Measurements from ENCODE around the gene PLXNA4.

The PLXNA4 gene

GRCh38 chr7:132135746-132136385 lies 440.4 kb downstream of the PLXNA4 start:
- no peaks in the 10 kb centered on the region for H3K9me3 ChIP-seq (ENCODE audit: control insufficient read depth, low read length)

DNA sequence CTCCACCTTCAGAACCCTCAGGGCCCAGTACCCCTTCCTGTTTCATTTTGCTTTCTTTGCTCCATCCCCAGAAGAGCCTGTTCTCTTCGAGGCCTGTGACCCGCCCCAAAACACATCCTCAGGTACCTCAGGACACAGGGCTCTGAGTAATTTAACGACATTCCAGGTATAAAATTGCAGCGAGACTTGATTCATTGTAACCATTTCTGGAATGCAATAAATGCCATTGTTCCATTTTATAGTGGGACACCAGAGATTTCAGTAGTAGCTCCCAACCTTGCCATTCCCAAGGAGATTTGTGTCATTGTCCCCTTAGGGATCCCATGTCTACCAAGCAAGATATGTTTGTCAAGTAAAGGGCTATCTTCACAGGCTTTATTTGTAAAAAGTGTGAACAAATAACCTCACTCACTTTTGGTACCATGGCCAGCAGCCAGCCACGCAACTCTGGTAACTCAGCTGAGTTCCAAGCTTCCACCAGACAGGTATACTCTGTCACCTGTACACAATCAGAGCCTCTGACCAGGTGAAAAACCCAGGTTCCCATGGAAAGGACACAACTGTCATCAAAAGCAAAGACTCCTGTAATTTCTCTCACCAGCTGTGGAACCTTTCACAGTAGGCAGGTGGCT lies 441.3 kb downstream of the PLXNA4 start:
- Histone ChIP-seq H3K4me3 (ENCODE audit: insufficient read depth in 1 of 2, low read depth in 1 of 2, low read length in 2 of 2) (no peak overlapping the region), H3K79me1 (replicated peaks; ENCODE audit: low read length, poor library complexity, severe bottlenecking) (no peaks in the 10 kb centered on the region), H2BK120ac (ENCODE audit: low read depth, low read length) (no peak overlapping the region), H3K23ac (ENCODE audit: low read length in 2 of 2) (no peak overlapping the region), H3K9me3 (ENCODE audit: control insufficient read depth, low read length) (no peaks in the 10 kb centered on the region), H3K14ac (ENCODE audit: low read length in 2 of 2) (no peak overlapping the region), H4K91ac (ENCODE audit: low read length) (no peak overlapping the region), H2AFZ (ENCODE audit: low read depth, low read length) (no peak overlapping the region), H3K4ac (ENCODE audit: low read depth in 1 of 2, low read length in 2 of 2) (no peak overlapping the region), H3K27ac (ENCODE audit: low read length, poor library complexity, severe bottlenecking) (no peak overlapping the region), H3K36me3 (ENCODE audit: control insufficient read depth in 1 of 2, insufficient read depth in 2 of 2, low read depth in 1 of 2, low read length in 2 of 2) (peaks cover 0 to 67% of the 10 kb centered on the region in 2 experiments), H3K9ac (ENCODE audit: low read length) (no peak overlapping the region), H3K27me3 (ENCODE audit: control insufficient read depth in 1 of 2, insufficient read depth in 1 of 2, low read length in 2 of 2) (no peaks in the 10 kb centered on the region), H3K4me2 (ENCODE audit: low read length, poor library complexity, severe bottlenecking) (no peak overlapping the region), H2BK12ac (ENCODE audit: low read length in 2 of 2) (no peak overlapping the region), H2AK5ac (ENCODE audit: low read length, severe bottlenecking) (no peak overlapping the region), H3K18ac (ENCODE audit: low read depth in 1 of 2, low read length in 2 of 2) (no peak overlapping the region), H4K8ac (ENCODE audit: low read length) (no peak overlapping the region), H3K4me1 (ENCODE audit: control insufficient read depth, insufficient read depth, low read depth, low read length) (peaks cover 8% of the 10 kb centered on the region), H2BK15ac (ENCODE audit: low read depth, poor library complexity, severe bottlenecking) (no peak overlapping the region), H2BK5ac (ENCODE audit: low read depth, low read length, poor library complexity, severe bottlenecking) (no peak overlapping the region)
- no peak for DNase-seq
- WGBS, result 76% methylated on average over 5 of the region's 5 CpGs

More at GRCh38 chr7:132135746-132136385, 440.4 kb downstream of the PLXNA4 start:
- Histone ChIP-seq H3K27me3 (ENCODE audit: control insufficient read depth in 1 of 2, insufficient read depth in 1 of 2, low read length in 2 of 2) (no peaks in the 10 kb centered on the region), H3K4me3 (ENCODE audit: insufficient read depth in 1 of 2, low read depth in 1 of 2, low read length in 2 of 2) (no peak overlapping the region), H3K79me1 (replicated peaks; ENCODE audit: low read length, poor library complexity, severe bottlenecking) (no peaks in the 10 kb centered on the region), H3K23ac (ENCODE audit: low read length in 2 of 2) (no peak overlapping the region), H2BK12ac (ENCODE audit: low read length in 2 of 2) (no peak overlapping the region), H2AK5ac (ENCODE audit: low read length, severe bottlenecking) (no peak overlapping the region), H4K91ac (ENCODE audit: low read length) (no peak overlapping the region), H2BK5ac (ENCODE audit: low read depth, low read length, poor library complexity, severe bottlenecking) (no peak overlapping the region), H3K4me2 (ENCODE audit: low read length, poor library complexity, severe bottlenecking) (no peak overlapping the region), H3K18ac (ENCODE audit: low read depth in 1 of 2, low read length in 2 of 2) (no peak overlapping the region), H3K9ac (ENCODE audit: low read length) (no peak overlapping the region), H3K4ac (ENCODE audit: low read depth in 1 of 2, low read length in 2 of 2) (no peak overlapping the region), H3K27ac (ENCODE audit: low read length, poor library complexity, severe bottlenecking) (no peak overlapping the region), H2AFZ (ENCODE audit: low read depth, low read length) (no peak overlapping the region), H4K8ac (ENCODE audit: low read length) (no peak overlapping the region), H3K4me1 (ENCODE audit: control insufficient read depth, insufficient read depth, low read depth, low read length) (peaks cover 2% of the 10 kb centered on the region), H2BK120ac (ENCODE audit: low read depth, low read length) (no peak overlapping the region), H3K14ac (ENCODE audit: low read length in 2 of 2) (no peak overlapping the region), H2BK15ac (ENCODE audit: low read depth, poor library complexity, severe bottlenecking) (no peak overlapping the region), H3K36me3 (ENCODE audit: control insufficient read depth in 1 of 2, insufficient read depth in 2 of 2, low read depth in 1 of 2, low read length in 2 of 2) (peaks cover 0 to 58% of the 10 kb centered on the region in 2 experiments)
- 79% methylated on average over 7 of the region's 8 CpGs for WGBS
- no peak for DNase-seq

- no peak for DNase-seq
Measured at GRCh38 chr7:132133501-132133900, 442.8 kb downstream of the PLXNA4 start.

DNA sequence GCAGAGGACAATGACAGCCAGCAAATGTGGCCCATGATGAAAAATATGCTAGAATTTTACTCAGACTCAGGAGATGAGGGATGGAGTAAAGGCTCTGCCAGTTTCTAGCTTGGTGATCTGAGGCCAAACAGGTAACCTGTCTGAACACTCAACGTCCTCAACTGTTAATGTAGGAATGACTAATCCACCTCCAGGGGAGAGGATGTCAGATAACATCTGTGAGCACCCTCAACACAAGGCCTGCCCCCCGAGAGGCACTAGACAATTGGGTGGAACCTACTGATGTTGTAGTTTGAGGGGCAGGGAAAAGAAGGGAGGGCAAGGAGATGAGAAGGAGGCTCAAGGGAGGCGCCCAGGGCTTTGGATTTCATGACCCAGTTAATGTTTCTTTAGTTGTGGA lies 445.1 kb downstream of the PLXNA4 start:
- Histone ChIP-seq H2AK5ac (ENCODE audit: low read length, severe bottlenecking) (no peak overlapping the region), H4K8ac (ENCODE audit: low read length) (no peak overlapping the region), H2BK15ac (ENCODE audit: low read depth, poor library complexity, severe bottlenecking) (no peak overlapping the region), H3K27ac (ENCODE audit: low read length, poor library complexity, severe bottlenecking) (no peak overlapping the region), H3K4me1 (ENCODE audit: control insufficient read depth, insufficient read depth, low read depth, low read length) (peaks cover 8% of the 10 kb centered on the region), H3K14ac (ENCODE audit: low read length in 2 of 2) (no peak overlapping the region), H3K27me3 (ENCODE audit: control insufficient read depth in 1 of 2, insufficient read depth in 1 of 2, low read length in 2 of 2) (no peaks in the 10 kb centered on the region), H3K79me1 (replicated peaks; ENCODE audit: low read length, poor library complexity, severe bottlenecking) (no peaks in the 10 kb centered on the region), H4K91ac (ENCODE audit: low read length) (no peak overlapping the region), H3K23ac (ENCODE audit: low read length in 2 of 2) (no peak overlapping the region), H3K9ac (ENCODE audit: low read length) (no peak overlapping the region), H3K4ac (ENCODE audit: low read depth in 1 of 2, low read length in 2 of 2) (no peak overlapping the region), H3K36me3 (ENCODE audit: control insufficient read depth in 1 of 2, insufficient read depth in 2 of 2, low read depth in 1 of 2, low read length in 2 of 2) (peaks cover 0 to 63% of the 10 kb centered on the region in 2 experiments), H3K9me3 (ENCODE audit: control insufficient read depth, low read length) (no peaks in the 10 kb centered on the region), H2BK120ac (ENCODE audit: low read depth, low read length) (no peak overlapping the region), H3K18ac (ENCODE audit: low read depth in 1 of 2, low read length in 2 of 2) (no peak overlapping the region), H2BK12ac (ENCODE audit: low read length in 2 of 2) (no peak overlapping the region), H3K4me3 (ENCODE audit: insufficient read depth in 1 of 2, low read depth in 1 of 2, low read length in 2 of 2) (no peak overlapping the region), H3K4me2 (ENCODE audit: low read length, poor library complexity, severe bottlenecking) (no peak overlapping the region), H2AFZ (ENCODE audit: low read depth, low read length) (no peak overlapping the region), H2BK5ac (ENCODE audit: low read depth, low read length, poor library complexity, severe bottlenecking) (no peak overlapping the region)
- WGBS, result 71% methylated on average over 2 of the region's 3 CpGs
- no peak for DNase-seq

More at GRCh38 chr7:132133501-132133900, 442.8 kb downstream of the PLXNA4 start:
- Histone ChIP-seq H4K8ac (ENCODE audit: low read length) (no peak overlapping the region), H3K18ac (ENCODE audit: low read depth in 1 of 2, low read length in 2 of 2) (no peak overlapping the region), H2AFZ (ENCODE audit: low read depth, low read length) (no peak overlapping the region), H3K9ac (ENCODE audit: low read length) (no peak overlapping the region), H2BK5ac (ENCODE audit: low read depth, low read length, poor library complexity, severe bottlenecking) (no peak overlapping the region), H3K4me3 (ENCODE audit: insufficient read depth in 1 of 2, low read depth in 1 of 2, low read length in 2 of 2) (no peak overlapping the region), H3K27ac (ENCODE audit: low read length, poor library complexity, severe bottlenecking) (no peak overlapping the region), H3K23ac (ENCODE audit: low read length in 2 of 2) (no peak overlapping the region), H3K9me3 (ENCODE audit: control insufficient read depth, low read length) (no peaks in the 10 kb centered on the region), H2BK15ac (ENCODE audit: low read depth, poor library complexity, severe bottlenecking) (no peak overlapping the region), H3K4me2 (ENCODE audit: low read length, poor library complexity, severe bottlenecking) (no peak overlapping the region), H3K4ac (ENCODE audit: low read depth in 1 of 2, low read length in 2 of 2) (no peak overlapping the region), H3K79me1 (replicated peaks; ENCODE audit: low read length, poor library complexity, severe bottlenecking) (no peaks in the 10 kb centered on the region), H4K91ac (ENCODE audit: low read length) (no peak overlapping the region), H2AK5ac (ENCODE audit: low read length, severe bottlenecking) (no peak overlapping the region), H3K14ac (ENCODE audit: low read length in 2 of 2) (no peak overlapping the region), H2BK12ac (ENCODE audit: low read length in 2 of 2) (no peak overlapping the region), H3K27me3 (ENCODE audit: control insufficient read depth in 1 of 2, insufficient read depth in 1 of 2, low read length in 2 of 2) (no peaks in the 10 kb centered on the region), H3K4me1 (ENCODE audit: control insufficient read depth, insufficient read depth, low read depth, low read length) (peaks cover 8% of the 10 kb centered on the region), H3K36me3 (ENCODE audit: control insufficient read depth in 1 of 2, insufficient read depth in 2 of 2, low read depth in 1 of 2, low read length in 2 of 2) (peaks cover 0 to 67% of the 10 kb centered on the region in 2 experiments), H2BK120ac (ENCODE audit: low read depth, low read length) (no peak overlapping the region)
- 90% methylated on average over 6 of the region's 6 CpGs for WGBS
